Mucosa of rectum (tissue), 2 donors: ENCODE results near the gene INSIG1.

Experiments used
- H3K27ac ChIP-seq, 2 donors: one replicate each; pipeline ENCODE4 v1.7.0; 2013; ENCODE audit warnings: inconsistent platforms in 2 of 2, low read depth in 2 of 2, low read length in 2 of 2
- H3K27me3 ChIP-seq, 2 donors: one replicate each; pipeline ENCODE4 v1.7.0; 2013; ENCODE audit warnings: low read length in 2 of 2; ENCODE audit not compliant: control insufficient read depth in 2 of 2, insufficient read depth in 2 of 2
- H3K36me3 ChIP-seq, 2 donors: one replicate each; pipeline ENCODE4 v1.7.0; 2013; ENCODE audit warnings: low read length in 2 of 2; ENCODE audit not compliant: control insufficient read depth in 2 of 2, insufficient read depth in 2 of 2
- H3K4me1 ChIP-seq, 2 donors: one replicate each; pipeline ENCODE4 v1.7.0; 2013; ENCODE audit warnings: low read length in 2 of 2, mild to moderate bottlenecking in 1 of 2; ENCODE audit not compliant: control insufficient read depth in 2 of 2, insufficient read depth in 2 of 2
- H3K4me3 ChIP-seq, 2 donors: one replicate each; pipeline ENCODE4 v1.7.0; 2013; ENCODE audit warnings: low read length in 2 of 2
- H3K9ac ChIP-seq, 2 donors: one replicate each; pipeline ENCODE4 v1.7.0; 2013; ENCODE audit warnings: low read length in 2 of 2, low read depth in 1 of 2, mild to moderate bottlenecking in 1 of 2
- H3K9me3 ChIP-seq, 2 donors: one replicate each; pipeline ENCODE4 v1.7.0; 2013; ENCODE audit warnings: low read length in 2 of 2; ENCODE audit not compliant: control insufficient read depth in 2 of 2
- donor health status: healthy.
- donor health status: Normal muscosa, but diverticular disease.

The INSIG1 gene

GRCh38 chr7:155348806-155349205 lies 51.1 kb downstream of the INSIG1 start:
- H3K4me1 ChIP-seq, result no peaks in the 10 kb centered on the region
- H3K9ac ChIP-seq, result no peak overlapping the region
- peaks cover 4 to 9% of the 10 kb centered on the region in 2 donors for H3K27me3 ChIP-seq
- no peaks in the 10 kb centered on the region for H3K36me3 ChIP-seq
- no peak overlapping the region for H3K4me3 ChIP-seq
- H3K27ac ChIP-seq, result no peak overlapping the region
- no peaks in the 10 kb centered on the region for H3K9me3 ChIP-seq

DNA sequence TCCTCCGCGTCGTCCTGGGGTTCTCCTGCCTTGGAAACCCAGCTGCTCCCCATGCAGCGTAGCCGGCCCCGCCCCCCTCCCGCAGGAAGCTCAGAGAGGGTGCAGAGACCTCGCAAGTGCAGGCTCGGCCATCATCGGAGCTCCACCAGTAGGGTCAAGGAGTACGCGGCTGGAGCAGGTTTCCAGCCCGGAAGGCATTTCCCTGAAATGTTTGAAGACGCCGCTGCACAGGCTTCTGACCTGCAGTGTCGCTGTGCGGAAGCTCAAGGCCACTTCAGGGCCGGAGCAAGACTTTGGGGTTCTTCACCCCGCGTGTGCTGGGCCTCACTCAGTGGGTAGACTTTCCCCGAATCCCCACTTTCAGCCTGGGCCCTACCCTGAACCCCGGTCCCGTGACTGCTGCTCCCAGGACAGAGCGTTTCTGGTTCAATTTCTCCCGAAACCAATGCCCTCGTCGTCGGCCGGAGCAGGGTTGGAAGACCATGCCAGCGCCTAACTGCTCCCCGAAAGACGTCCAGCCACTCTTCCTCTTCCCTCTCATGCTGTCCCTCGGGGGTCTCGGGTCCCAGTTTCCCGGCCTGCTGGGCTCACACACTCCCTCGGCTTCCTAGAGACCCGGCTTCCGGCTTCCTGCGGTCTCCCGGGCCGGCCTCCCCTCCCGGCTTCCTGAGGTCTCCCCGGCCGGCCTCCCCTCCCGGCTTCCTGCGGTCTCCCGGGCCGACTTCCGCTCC lies 52.1 kb downstream of the INSIG1 start:
- H3K4me3 ChIP-seq, result no peak overlapping the region
- H3K4me1 ChIP-seq, result no peaks in the 10 kb centered on the region
- H3K9me3 ChIP-seq, result no peaks in the 10 kb centered on the region
- H3K9ac ChIP-seq, result no peak overlapping the region
- peaks cover 4 to 9% of the 10 kb centered on the region in 2 donors for H3K27me3 ChIP-seq
- no peaks in the 10 kb centered on the region for H3K36me3 ChIP-seq
- H3K27ac ChIP-seq, result no peak overlapping the region

DNA sequence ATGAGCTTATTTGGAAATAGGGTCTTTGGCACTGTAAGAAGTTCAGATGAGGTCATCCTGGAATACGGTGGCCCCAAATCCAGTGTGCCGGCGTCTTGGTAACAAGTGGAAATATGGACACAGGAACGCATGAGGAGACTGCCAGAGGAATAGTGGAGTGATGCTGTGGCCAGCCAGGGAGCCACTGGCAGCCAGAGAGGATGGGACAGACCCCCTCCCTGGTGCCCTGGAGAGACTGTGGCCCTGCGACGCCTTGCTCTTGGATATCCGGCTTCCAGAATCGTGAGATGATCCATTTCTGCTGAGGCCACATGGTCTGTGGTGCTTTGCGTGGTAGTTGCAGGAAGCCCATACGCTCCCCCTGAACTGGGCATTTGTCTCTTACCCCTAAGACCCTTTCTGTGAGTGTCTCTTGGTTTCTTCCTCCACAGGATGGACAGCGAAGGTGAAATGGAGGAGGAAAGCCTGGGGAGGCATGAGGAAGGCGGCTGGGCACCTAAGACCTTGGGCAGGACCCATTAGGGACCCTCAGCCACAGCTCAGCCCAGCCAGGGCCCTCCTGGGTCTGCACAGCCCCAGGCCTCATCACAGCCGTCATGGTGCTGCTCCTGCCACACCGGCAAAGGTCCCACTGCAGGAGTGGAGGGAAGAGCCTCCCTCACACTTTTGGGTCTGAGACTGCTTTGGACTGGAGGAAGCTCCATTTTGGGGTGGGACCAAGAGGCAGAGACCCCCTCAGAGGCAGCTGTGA lies 53.6 kb downstream of the INSIG1 start:
- no peak overlapping the region for H3K4me3 ChIP-seq
- no peak overlapping the region for H3K27ac ChIP-seq
- H3K4me1 ChIP-seq, result no peaks in the 10 kb centered on the region
- no peaks in the 10 kb centered on the region for H3K9me3 ChIP-seq
- peaks cover 6 to 9% of the 10 kb centered on the region in 2 donors for H3K27me3 ChIP-seq
- H3K36me3 ChIP-seq, result no peaks in the 10 kb centered on the region
- H3K9ac ChIP-seq, result no peak overlapping the region

- H3K27me3 ChIP-seq, result peaks cover 10 to 11% of the 10 kb centered on the region in 2 donors
These were observed 54.5 kb downstream of the INSIG1 start for GRCh38 chr7:155352076-155352752.

DNA sequence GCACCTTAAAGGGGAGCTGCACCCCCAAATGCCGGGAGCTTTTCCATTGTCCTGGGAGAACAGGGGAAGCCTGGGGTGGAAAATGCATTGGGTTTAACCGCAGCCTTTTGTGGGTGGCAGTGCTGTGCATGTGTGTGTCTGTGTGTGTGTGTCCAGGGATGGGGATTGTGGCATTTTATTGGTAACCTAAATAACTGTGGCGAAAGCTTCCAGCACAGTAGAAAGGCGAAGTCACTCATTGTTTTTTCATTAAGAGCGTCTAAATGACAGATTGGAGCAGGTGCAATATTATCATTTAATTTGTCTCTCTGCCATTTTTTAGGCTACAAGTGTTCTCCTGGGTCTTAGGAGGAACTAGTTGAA lies 55.1 kb downstream of the INSIG1 start:
- H3K27me3 ChIP-seq, result peaks cover 10 to 11% of the 10 kb centered on the region in 2 donors
- no peak overlapping the region for H3K9ac ChIP-seq
- H3K36me3 ChIP-seq, result no peaks in the 10 kb centered on the region
- no peaks in the 10 kb centered on the region for H3K9me3 ChIP-seq
- no peak overlapping the region for H3K27ac ChIP-seq
- no peaks in the 10 kb centered on the region for H3K4me1 ChIP-seq
- H3K4me3 ChIP-seq, result no peak overlapping the region

More at GRCh38 chr7:155352076-155352752, 54.5 kb downstream of the INSIG1 start:
- no peaks in the 10 kb centered on the region for H3K4me1 ChIP-seq
- no peak overlapping the region for H3K4me3 ChIP-seq
- no peaks in the 10 kb centered on the region for H3K36me3 ChIP-seq
- H3K9me3 ChIP-seq, result no peaks in the 10 kb centered on the region
- no peak overlapping the region for H3K9ac ChIP-seq
- no peak overlapping the region for H3K27ac ChIP-seq

GRCh38 chr7:155353256-155353897 lies 55.7 kb downstream of the INSIG1 start:
- Histone ChIP-seq H3K4me1 (no peaks in the 10 kb centered on the region), H3K4me3 (no peak overlapping the region), H3K9me3 (no peaks in the 10 kb centered on the region), H3K27ac (no peak overlapping the region), H3K36me3 (no peaks in the 10 kb centered on the region), H3K9ac (no peak overlapping the region), H3K27me3 (peaks cover 10 to 11% of the 10 kb centered on the region in 2 donors)

- no peak overlapping the region for H3K27ac ChIP-seq
- peaks cover 7 to 9% of the 10 kb centered on the region in 2 donors for H3K27me3 ChIP-seq
- H3K9ac ChIP-seq, result no peak overlapping the region
- H3K4me3 ChIP-seq, result no peak overlapping the region
- no peaks in the 10 kb centered on the region for H3K36me3 ChIP-seq
- no peaks in the 10 kb centered on the region for H3K9me3 ChIP-seq
- no peaks in the 10 kb centered on the region for H3K4me1 ChIP-seq
These were observed 56.8 kb downstream of the INSIG1 start for GRCh38 chr7:155354371-155355048.

DNA sequence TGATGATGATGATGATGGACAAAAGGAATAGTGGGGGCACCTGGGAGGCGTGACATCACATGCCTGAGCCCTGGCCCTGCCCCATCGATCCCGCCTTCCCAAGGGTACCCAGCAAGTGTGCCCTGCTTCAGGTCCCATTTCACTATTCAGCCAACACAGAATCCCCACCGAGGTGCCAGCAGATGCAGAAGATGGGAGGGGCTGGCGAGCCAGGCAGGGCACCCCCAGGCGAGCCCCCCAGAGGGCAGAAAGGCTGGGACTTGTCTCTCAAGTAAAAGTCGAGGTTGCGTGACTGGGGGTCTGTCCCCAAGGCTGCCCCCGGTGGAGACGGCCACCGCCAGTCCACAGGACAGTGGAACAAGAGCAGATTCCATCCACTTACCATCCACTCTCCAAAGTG lies 57.5 kb downstream of the INSIG1 start:
- H3K27ac ChIP-seq, result no peak overlapping the region

DNA sequence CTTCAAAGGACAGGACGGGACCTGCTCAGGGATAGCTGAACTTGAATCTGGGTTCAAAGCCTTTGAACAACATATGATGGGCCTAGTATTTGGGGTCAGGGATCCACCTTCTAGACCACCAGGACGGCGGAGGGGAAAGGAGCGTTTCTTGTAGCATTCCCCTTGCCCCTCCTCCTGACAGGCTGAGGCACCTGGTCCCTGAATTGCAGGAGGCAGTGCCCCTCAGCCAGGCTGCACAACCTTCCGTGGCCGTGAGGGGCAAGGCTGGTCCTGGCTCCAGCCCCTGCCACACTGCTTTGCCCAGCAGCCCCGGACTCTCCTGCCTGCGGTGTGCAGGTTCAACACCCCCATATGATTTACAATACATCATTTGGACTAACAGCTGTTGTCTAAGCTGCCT lies 58.1 kb downstream of the INSIG1 start:
- no peak overlapping the region for H3K9ac ChIP-seq
- peaks cover 13 to 19% of the 10 kb centered on the region in 2 donors for H3K27me3 ChIP-seq
- no peaks in the 10 kb centered on the region for H3K9me3 ChIP-seq
- no peak overlapping the region for H3K4me3 ChIP-seq
- H3K4me1 ChIP-seq, result no peaks in the 10 kb centered on the region
- no peaks in the 10 kb centered on the region for H3K36me3 ChIP-seq
- no peak overlapping the region for H3K27ac ChIP-seq

More for the DNA sequence above, 57.5 kb downstream of the INSIG1 start:
- H3K4me3 ChIP-seq, result no peak overlapping the region
- H3K27me3 ChIP-seq, result peaks cover 11 to 13% of the 10 kb centered on the region in 2 donors
- H3K9ac ChIP-seq, result no peak overlapping the region
- H3K4me1 ChIP-seq, result no peaks in the 10 kb centered on the region
- H3K36me3 ChIP-seq, result no peaks in the 10 kb centered on the region
- no peaks in the 10 kb centered on the region for H3K9me3 ChIP-seq
